GM12878 (cell line): ENCODE data around the gene GNAZ. TPM values are rescaled to one million over a fixed set of nuclear protein-coding genes. Genes with fewer than 3 reads are reported as not detected.

Experiments used
- CBX5 ChIP-seq: sonication (generic); IDR thresholded peaks from 2 replicates; pipeline ENCODE4 v1.6.1; 2016; ENCODE audit warnings: low read depth, moderate library complexity, mild to moderate bottlenecking, inconsistent platforms
- CREM ChIP-seq: IDR thresholded peaks from 2 replicates; pipeline ENCODE4 v1.6.1; 2014; ENCODE audit warnings: antibody characterized with exemption, low read depth
- FOS ChIP-seq: IDR thresholded peaks from 3 replicates; pipeline ENCODE4 v1.6.1; 2011; ENCODE audit warnings: borderline replicate concordance; ENCODE audit not compliant: insufficient read length; ENCODE audit errors: extremely low read depth
- FOXK2 ChIP-seq: fragments of 450-650 bp; IDR thresholded peaks from 2 replicates; pipeline ENCODE4 v1.6.1; 2017; ENCODE audit warnings: mild to moderate bottlenecking, moderate library complexity
- GATAD2B ChIP-seq: fragments of 450-650 bp; conservative IDR thresholded peaks from 2 replicates; pipeline ENCODE4 v1.6.1; 2017; ENCODE audit warnings: low read depth, mild to moderate bottlenecking, moderate library complexity
- IRF4 ChIP-seq: IDR thresholded peaks from 2 replicates; pipeline ENCODE4 v1.6.1; 2011; ENCODE audit warnings: low read depth, low read length
- KAT2A ChIP-seq: conservative IDR thresholded peaks from 2 replicates; pipeline ENCODE4 v1.6.1; 2011; ENCODE audit warnings: low read depth, low read length; ENCODE audit not compliant: control insufficient read depth
- KLF5 ChIP-seq: fragments of 450-650 bp; IDR thresholded peaks from 2 replicates; pipeline ENCODE4 v1.6.1; 2014; ENCODE audit warnings: mild to moderate bottlenecking; ENCODE audit not compliant: partially characterized antibody
- MYB ChIP-seq: fragments of 150-350 bp; IDR thresholded peaks from 2 replicates; pipeline ENCODE4 v1.6.1; 2014; ENCODE audit warnings: mild to moderate bottlenecking, low read depth, low read length, borderline replicate concordance
- NR2C2 ChIP-seq: IDR thresholded peaks from 2 replicates; pipeline ENCODE4 v1.6.1; 2011; ENCODE audit warnings: borderline replicate concordance, low read depth; ENCODE audit not compliant: control insufficient read depth, insufficient read length
- NR2F1 ChIP-seq: fragments of 450-650 bp; conservative IDR thresholded peaks from 2 replicates; pipeline ENCODE4 v1.6.1; 2017; ENCODE audit warnings: mild to moderate bottlenecking
- RAD51 ChIP-seq: fragments of 450-650 bp; IDR thresholded peaks from 2 replicates; pipeline ENCODE4 v1.6.1; 2016; ENCODE audit warnings: moderate library complexity, mild to moderate bottlenecking, inconsistent platforms
- RB1 ChIP-seq: fragments of 450-650 bp; formaldehyde crosslinking; IDR thresholded peaks from 2 replicates; pipeline ENCODE4 v1.6.1; 2017; ENCODE audit warnings: mild to moderate bottlenecking, borderline replicate concordance
- RBBP5 ChIP-seq: fragments of 200-600 bp; sonication (generic); conservative IDR thresholded peaks from 2 replicates; pipeline ENCODE4 v1.6.1; 2016
- RCOR1 ChIP-seq: conservative IDR thresholded peaks from 2 replicates; pipeline ENCODE4 v1.6.1; 2012; ENCODE audit warnings: low read depth, low read length, improper control_type of control experiment
- SMC3 ChIP-seq: IDR thresholded peaks from 2 replicates; pipeline ENCODE4 v1.6.1; 2011; ENCODE audit warnings: low read length, improper control_type of control experiment, borderline replicate concordance
- TARDBP ChIP-seq: IDR thresholded peaks from 2 replicates; pipeline ENCODE4 v1.6.1; 2016; ENCODE audit warnings: borderline replicate concordance
- polyA plus RNA-seq, 11 experiments: library from polyadenylated mRNA; depleted of rRNA in 4 of 11; unstranded in 6 of 11; stranded (reverse) in 5 of 11; fragments of >200 nt; fragmentation: Nextera tagmentation in 4 of 11; fragmentation: Illumina TruSeq in 1 of 11; extraction: Ambion mirVana in 4 of 11; extraction: Trizol in 1 of 11; gene quantifications; 1 replicate in 1 of 11; 2 replicates in 10 of 11; pipeline versions ENCODE4 v1.2.1 to v1.2.3, GENCODE V29; 2011 to 2016; ENCODE audit warnings: inconsistent platforms in 2 of 11, missing spikeins in 2 of 11, low read depth in 1 of 11
- total RNA-seq, 4 experiments: library from RNA; depleted of rRNA in 3 of 4; stranded (reverse); fragments of >200 nt in 3 of 4; fragmentation: Illumina TruSeq in 1 of 4; extraction: Trizol in 1 of 4; gene quantifications; 2 replicates each; pipeline versions ENCODE4 v1.2.1 to v1.2.3, GENCODE V29; 2013 to 2021
- TF ChIP-seq, protein P1 (sequence below): IDR thresholded peaks from 2 replicates; pipeline ENCODE4 v1.6.1; 2012; ENCODE audit warnings: improper control_type of control experiment, low read depth, low read length; ENCODE audit not compliant: insufficient replicate concordance
- TF ChIP-seq, protein P2 (sequence below): fragments of 450-650 bp; IDR thresholded peaks from 2 replicates; pipeline ENCODE4 v1.6.1; 2017; ENCODE audit warnings: antibody characterized with exemption, mild to moderate bottlenecking, moderate library complexity
- TF ChIP-seq, protein P3 (sequence below): fragments of 150-350 bp; IDR thresholded peaks from 2 replicates; pipeline ENCODE4 v1.6.1; 2016; ENCODE audit warnings: low read depth, low read length

Gene GNAZ
- total and polyA plus RNA-seq, 10 of the 15 experiments (the other 5 are each of a cell fraction or from before 2014, with no cell fraction given), result 0.09 to 1.0 (median 0.44) TPM; not detected in 1

DNA sequence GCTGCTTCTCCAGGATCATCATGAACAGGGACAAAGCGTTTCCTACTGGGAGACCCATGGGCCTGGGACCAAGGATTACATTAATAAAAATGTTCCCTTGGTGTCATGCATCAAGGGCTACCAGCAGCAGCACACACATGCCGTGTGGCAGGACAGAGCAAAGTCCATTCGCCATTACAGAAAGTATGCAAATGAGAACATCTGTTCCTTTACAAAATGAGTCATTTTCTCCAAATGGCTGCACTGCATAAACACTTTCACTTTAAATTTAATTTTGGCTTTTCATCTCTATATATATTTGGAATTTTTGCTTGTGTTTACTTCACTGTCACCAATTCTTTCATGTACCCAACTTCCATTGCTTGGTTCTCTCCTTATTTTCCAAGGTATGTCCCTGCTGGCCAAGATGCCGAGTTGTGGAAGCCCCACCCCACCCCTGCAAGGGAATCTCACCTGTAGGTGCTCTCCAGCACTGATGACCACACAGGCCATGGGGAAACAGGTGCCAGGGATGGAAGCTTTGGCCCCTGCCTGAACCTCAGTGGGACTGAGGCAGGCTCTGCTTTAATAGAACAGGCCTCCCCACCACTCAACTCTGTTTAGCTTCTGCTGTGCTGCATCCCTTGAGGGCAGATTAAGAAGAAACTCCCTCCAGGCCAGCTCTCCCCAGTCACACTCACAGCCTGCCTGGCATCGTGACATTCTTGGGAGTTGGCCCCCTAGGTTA is 15.6 kb upstream of the GNAZ start (continued):
- TF ChIP-seq, protein P1, sequence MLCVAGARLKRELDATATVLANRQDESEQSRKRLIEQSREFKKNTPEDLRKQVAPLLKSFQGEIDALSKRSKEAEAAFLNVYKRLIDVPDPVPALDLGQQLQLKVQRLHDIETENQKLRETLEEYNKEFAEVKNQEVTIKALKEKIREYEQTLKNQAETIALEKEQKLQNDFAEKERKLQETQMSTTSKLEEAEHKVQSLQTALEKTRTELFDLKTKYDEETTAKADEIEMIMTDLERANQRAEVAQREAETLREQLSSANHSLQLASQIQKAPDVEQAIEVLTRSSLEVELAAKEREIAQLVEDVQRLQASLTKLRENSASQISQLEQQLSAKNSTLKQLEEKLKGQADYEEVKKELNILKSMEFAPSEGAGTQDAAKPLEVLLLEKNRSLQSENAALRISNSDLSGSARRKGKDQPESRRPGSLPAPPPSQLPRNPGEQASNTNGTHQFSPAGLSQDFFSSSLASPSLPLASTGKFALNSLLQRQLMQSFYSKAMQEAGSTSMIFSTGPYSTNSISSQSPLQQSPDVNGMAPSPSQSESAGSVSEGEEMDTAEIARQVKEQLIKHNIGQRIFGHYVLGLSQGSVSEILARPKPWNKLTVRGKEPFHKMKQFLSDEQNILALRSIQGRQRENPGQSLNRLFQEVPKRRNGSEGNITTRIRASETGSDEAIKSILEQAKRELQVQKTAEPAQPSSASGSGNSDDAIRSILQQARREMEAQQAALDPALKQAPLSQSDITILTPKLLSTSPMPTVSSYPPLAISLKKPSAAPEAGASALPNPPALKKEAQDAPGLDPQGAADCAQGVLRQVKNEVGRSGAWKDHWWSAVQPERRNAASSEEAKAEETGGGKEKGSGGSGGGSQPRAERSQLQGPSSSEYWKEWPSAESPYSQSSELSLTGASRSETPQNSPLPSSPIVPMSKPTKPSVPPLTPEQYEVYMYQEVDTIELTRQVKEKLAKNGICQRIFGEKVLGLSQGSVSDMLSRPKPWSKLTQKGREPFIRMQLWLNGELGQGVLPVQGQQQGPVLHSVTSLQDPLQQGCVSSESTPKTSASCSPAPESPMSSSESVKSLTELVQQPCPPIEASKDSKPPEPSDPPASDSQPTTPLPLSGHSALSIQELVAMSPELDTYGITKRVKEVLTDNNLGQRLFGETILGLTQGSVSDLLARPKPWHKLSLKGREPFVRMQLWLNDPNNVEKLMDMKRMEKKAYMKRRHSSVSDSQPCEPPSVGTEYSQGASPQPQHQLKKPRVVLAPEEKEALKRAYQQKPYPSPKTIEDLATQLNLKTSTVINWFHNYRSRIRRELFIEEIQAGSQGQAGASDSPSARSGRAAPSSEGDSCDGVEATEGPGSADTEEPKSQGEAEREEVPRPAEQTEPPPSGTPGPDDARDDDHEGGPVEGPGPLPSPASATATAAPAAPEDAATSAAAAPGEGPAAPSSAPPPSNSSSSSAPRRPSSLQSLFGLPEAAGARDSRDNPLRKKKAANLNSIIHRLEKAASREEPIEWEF, result no peak
- TF ChIP-seq NR2C2, result no peak
- no peak for TF ChIP-seq RAD51
- TF ChIP-seq IRF4, result no peak
- no peak for TF ChIP-seq KAT2A
- no peak for TF ChIP-seq FOS
- no peak for TF ChIP-seq FOXK2
- TF ChIP-seq RB1, result no peak
- TF ChIP-seq, protein P2, sequence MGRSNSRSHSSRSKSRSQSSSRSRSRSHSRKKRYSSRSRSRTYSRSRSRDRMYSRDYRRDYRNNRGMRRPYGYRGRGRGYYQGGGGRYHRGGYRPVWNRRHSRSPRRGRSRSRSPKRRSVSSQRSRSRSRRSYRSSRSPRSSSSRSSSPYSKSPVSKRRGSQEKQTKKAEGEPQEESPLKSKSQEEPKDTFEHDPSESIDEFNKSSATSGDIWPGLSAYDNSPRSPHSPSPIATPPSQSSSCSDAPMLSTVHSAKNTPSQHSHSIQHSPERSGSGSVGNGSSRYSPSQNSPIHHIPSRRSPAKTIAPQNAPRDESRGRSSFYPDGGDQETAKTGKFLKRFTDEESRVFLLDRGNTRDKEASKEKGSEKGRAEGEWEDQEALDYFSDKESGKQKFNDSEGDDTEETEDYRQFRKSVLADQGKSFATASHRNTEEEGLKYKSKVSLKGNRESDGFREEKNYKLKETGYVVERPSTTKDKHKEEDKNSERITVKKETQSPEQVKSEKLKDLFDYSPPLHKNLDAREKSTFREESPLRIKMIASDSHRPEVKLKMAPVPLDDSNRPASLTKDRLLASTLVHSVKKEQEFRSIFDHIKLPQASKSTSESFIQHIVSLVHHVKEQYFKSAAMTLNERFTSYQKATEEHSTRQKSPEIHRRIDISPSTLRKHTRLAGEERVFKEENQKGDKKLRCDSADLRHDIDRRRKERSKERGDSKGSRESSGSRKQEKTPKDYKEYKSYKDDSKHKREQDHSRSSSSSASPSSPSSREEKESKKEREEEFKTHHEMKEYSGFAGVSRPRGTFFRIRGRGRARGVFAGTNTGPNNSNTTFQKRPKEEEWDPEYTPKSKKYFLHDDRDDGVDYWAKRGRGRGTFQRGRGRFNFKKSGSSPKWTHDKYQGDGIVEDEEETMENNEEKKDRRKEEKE, result no peak
- no peak; the same call in 1 of the 2 replicates for TF ChIP-seq CREM
- TF ChIP-seq, protein P3, sequence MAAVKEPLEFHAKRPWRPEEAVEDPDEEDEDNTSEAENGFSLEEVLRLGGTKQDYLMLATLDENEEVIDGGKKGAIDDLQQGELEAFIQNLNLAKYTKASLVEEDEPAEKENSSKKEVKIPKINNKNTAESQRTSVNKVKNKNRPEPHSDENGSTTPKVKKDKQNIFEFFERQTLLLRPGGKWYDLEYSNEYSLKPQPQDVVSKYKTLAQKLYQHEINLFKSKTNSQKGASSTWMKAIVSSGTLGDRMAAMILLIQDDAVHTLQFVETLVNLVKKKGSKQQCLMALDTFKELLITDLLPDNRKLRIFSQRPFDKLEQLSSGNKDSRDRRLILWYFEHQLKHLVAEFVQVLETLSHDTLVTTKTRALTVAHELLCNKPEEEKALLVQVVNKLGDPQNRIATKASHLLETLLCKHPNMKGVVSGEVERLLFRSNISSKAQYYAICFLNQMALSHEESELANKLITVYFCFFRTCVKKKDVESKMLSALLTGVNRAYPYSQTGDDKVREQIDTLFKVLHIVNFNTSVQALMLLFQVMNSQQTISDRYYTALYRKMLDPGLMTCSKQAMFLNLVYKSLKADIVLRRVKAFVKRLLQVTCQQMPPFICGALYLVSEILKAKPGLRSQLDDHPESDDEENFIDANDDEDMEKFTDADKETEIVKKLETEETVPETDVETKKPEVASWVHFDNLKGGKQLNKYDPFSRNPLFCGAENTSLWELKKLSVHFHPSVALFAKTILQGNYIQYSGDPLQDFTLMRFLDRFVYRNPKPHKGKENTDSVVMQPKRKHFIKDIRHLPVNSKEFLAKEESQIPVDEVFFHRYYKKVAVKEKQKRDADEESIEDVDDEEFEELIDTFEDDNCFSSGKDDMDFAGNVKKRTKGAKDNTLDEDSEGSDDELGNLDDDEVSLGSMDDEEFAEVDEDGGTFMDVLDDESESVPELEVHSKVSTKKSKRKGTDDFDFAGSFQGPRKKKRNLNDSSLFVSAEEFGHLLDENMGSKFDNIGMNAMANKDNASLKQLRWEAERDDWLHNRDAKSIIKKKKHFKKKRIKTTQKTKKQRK, result no peak
- no peak for TF ChIP-seq RCOR1
- no peak for TF ChIP-seq MYB
- TF ChIP-seq TARDBP, result no peak
- TF ChIP-seq KLF5, result no peak
- TF ChIP-seq RBBP5, result no peak
- TF ChIP-seq SMC3, result no peak
- TF ChIP-seq NR2F1, result peak; percentile 46; the same call in 1 of the 2 replicates
- TF ChIP-seq CBX5, result 0 out of 2 replicates have a peak, but pooled peaks have one; percentile 41
- TF ChIP-seq GATAD2B, result peak; percentile 59; the same call in 1 of the 2 replicates
